DMS153 (cell line): Measurements from ENCODE around the gene ITIH1.
A peak's percentile ranks its signal among the peaks of the same experiment; 100 is the strongest.

Source experiments
- DNase-seq: peaks from one replicate; lab custom pipeline; 2025; lab: John Stamatoyannopoulos, UW

The ITIH1 gene

DNA sequence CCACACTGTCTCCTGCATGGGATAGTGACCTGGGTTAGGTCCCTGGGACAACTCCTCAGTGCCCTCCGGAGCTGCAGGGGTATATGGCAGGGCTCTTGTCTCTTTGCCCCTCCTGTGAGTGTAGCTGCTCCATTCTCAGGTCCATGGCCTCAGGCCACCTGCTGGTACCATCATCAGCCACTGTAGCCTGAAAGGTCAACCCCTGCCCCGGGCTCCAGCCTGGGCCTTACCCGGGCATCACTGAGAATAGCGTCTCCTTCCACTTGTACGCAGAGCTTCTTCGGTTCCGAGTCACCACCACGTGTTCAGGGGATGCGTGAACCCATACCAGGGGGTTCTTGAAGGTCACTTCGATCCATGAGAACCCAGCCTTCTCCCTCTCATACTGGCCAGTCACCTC is 39.3 kb downstream of the ITIH1 start:
- no peak for DNase-seq

DNA sequence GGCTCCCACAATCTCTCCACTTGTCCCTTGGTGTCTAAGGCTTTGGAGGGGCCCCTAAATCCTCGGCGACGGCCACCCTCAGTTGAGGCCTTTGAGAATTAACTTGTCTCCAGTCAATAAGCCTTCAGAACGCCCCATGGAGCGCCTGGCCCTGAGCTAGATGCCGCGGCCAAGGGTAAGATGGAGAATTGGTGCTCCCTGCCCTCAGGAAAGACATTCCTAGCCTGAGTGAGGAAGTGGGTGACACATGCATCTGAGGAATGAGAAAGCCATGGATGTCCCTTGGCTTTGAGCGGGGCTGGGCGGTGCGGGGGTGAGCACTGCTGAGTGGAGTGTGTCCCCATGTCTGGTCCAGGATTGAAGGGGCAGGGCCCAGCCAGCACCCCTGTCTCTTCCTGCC is 39.8 kb downstream of the ITIH1 start:
- no peak for DNase-seq

DNA sequence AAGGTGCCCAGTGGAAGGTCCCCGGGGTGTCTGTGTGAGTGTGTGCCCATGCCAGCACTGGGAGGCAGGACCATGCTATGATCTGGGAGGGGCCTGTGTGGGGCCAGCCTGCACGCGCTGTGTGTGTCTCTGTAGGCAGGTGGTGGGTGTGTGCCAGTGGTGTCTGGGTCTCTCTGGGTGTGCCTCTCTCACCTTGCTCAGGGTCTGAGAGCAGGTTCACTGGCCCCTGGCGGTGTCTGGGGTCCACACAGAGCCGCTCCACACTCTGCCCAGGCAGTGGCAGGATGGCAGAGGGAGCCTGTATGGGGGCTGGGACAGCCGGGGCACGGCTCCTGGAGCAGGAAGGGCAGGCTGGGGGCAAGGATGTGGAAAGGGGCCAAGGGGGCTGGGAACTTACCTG is 40.5 kb downstream of the ITIH1 start:
- DNase-seq: no peak

DNA sequence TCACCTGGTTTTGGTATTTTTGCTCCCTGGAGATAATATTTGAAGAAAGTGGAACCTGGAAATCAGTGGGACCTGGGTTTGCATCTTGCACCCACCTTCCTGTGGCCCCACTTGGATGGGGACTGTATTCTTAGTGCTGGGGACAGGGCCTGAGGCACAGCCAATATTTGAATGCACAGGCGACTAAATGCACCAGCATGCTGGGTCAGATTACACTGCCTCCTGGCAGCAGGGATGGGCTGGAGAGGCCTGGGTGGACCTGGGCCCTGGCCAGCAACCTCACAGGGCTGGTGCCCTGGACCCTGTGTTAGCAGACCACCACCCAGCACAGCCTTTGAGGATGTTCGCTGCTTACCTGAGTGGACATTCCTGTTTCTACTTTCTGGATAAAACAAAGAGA is 42.5 kb downstream of the ITIH1 start:
- no peak for DNase-seq

DNA sequence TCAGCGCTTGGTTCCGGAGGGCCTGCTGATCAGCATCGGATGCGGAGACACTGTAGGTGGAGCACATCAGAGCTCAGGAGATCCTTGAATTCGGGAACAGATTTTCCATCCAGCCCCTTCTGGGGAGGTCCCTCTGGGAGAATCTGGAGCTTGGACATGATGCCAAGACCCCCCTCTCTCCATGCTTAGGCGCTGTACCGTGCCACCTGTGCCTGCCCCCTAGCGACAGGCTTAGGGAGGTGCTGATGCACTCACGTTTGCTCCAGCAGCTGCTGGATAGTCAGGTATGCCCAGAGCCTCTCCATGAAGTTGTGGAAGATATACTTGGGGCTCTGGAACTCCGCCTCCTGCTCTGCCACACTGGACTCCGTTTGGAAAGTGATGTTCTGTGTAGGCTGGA is 43.3 kb downstream of the ITIH1 start:
- DNase-seq: no peak

DNA sequence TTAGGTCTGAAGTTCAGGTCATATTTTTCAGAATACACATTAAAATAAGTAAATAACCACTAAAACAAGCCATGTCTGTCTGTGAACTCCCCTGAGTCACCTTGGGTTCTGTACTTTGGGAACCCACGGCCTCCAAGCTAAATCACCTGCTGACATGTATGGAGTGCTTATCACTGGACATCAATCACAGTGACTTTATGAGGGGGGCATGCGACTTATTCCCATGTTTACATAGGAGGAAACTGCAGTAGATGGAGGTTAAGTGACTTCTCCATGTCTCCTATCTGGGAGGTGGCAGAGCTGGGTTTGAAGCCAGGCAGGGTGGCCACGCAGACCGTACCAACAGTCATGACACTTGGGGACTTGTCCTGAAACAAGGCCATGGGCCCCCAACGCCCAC is 45.0 kb downstream of the ITIH1 start:
- DNase-seq: no peak

DNA sequence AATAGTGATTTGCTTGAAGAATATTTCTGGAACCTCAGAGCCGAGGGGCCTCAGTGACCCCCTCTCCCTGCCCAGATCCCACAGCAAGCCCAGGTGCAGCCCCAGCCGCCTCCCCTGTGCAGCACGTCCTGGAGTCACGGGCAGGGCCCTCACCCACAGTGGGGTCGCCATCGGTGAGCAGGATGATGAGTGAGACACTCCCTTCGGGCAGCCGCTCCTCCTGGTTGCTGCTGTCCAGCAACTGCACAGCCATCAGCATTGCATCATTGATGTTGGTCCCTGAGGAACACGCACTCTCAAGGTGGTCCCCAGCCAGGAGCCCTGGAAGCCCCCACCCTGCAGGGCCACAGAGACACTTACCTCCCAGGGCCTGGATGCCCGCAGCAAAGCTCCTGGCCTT is 46.6 kb downstream of the ITIH1 start:
- DNase-seq: no peak

DNA sequence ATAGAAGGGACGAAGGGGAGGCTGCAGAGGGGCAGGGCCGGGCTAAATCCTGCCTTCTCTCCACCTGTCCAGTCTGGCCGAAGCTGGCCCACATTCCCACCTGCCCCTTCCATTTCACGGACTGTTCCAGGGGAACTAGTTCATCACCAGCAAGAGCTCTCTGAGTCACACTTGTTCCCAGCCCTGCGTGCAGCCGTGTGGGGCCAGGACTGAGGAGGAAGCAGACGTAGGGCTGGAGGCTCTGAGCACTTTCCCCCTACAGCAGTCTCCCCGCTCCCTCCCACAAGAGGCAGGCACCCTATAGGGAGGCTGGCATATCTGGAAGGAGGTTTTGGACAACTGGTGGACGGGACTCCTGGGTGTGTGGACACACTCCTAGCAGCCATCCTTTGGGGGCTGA is 50.0 kb downstream of the ITIH1 start:
- DNase-seq: no peak

DNA sequence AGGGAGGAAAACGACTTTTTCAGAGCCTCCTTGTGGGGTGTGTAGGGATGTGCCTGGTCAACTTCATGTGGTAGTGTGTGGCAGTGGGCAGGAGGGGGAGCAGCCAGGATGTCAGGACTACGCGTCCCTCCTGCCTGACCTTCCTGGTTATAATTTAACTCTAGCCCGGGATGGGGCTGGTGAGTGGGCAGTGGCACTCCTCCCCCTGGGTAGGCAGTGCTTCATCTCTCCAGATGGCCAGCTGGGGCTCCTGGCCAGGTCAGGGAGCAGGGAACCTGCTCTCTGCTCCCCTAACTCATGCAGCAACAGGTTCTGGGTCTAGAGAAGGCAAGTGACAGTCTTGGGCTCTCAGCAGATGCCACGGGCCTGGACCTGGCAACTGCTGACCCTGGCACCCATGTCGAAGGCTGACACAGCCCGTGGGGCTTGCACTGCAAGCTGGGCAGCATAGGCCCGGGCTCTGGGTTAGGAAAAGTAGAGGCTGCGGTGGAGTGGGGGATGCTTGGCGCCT is 50.5 kb downstream of the ITIH1 start:
- DNase-seq: no peak

DNA sequence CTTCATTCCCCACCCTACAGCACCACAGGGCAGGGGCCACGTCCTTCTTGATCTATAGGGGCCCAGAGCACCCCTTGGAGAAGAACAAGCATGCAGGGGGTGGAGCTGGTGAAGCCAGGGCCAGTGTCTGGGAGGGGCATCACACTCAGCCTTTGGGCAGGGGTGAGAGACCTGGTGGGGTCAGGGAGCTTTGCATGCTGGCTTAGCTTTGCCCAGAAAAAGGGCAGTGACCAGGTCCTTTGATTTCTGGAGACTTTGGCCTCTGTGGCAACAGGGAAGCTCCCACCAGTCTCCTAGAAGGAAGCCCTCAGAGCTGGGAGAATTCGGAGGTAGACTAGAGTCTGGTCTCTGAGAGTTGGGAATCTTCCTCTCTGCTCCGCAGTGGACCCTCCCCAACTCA is 52.1 kb downstream of the ITIH1 start:
- DNase-seq: no peak

DNA sequence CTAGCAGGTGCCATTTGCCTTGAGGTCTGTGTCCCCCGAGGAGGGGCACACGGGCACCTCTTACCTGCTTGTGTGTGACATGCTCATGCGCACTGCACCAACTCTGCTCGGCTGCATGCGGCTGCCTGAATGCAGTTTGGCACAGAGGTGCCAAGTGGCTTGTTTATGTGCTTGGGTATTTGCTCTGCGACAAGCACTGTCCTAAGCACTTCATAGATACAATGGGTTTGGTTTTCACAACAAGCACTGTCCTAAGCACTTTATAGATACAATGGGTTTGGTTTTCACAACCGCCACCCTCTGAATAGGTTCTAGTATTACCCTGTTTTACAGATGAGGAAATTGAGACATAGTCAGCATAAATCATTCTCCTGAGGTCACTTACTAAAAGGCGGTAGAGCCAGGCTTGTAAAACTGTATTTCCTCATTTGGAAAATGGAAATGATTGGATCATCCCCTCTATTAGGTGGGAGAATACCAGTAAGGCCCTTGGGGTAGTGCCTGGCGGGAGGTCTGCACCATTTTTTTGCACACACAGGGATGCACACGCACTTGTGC is 52.6 kb downstream of the ITIH1 start:
- peak; percentile 56 for DNase-seq

DNA sequence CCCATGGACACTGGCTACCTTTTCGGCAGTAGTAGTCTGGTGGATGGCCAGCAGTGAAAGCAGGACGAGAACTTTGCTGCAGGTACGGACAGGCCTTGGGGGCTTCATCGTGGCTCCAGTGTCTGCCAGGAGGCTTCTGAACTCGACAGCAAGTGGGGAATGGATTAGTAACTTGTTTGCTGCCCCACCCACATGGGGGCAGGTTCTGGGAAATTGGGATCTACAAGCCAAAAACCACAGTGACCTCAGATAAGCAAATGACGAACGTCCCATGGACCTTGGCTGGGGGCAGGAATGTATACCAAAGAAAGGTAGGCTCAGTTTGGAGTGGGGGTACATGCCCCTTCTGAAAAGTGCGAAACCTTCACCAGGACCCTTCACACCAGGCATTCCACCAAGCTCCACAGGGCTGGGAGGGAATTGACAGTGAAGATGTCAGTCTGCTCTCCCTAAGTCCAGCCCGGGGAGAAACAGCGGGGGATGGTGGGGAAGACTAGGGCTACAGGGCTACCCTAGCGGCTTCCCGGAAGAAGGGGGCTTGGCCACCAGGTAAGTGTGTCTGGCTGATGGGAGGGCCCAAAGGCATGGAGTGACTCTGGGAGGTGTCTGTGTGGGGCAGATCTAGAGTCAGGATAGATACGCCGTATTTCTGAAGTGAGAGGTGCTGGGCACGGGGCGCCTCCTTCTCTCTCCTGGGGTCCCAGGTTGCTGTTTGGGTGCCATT is 53.3 kb downstream of the ITIH1 start, which contains the start of gene ITIH4:
Gene ITIH4 (minus strand): TSS at position 138 of the 724 bp plus-strand sequence. CDS start 30 bp downstream, at position 108.
- no peak for DNase-seq

DNA sequence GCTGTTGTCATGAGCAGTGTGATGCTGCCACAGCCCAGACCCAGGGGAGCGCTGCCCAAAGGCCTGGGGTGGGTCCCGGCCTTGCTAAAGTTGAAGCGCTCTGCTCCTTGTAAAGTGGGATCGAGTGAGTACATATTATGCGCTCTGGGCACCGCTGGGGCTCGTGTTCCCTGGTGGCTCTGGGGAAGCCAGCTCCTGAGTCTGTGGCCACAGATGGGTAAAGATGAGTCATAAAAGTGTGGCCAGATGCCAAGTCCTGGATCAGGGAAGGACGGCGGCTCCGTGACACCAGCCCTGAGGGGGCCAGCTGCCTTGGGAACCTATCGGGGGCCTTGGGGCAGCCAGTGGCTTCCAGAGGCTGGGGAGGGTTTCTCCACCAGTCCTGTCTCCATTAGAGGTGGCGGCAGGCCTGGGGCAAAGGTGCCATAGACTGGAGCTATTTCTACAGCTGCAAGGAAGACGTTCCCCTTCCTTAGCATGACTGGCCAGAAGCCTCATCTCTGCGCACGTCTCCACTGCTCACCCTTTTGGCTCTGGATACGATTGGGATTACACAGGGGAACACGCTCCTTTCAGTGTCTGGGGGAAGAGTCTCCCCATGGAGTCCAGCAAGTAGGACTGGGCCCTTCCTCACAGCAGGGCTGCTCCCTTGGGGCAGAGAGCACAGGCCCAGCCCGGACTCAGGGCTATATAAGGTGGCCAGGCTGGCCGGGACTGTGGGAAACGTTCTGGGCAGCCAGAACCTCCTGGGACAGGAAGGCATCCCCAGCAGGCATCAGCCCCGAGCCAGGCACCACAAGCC is 54.3 kb downstream of the ITIH1 start:
- DNase-seq: no peak

DNA sequence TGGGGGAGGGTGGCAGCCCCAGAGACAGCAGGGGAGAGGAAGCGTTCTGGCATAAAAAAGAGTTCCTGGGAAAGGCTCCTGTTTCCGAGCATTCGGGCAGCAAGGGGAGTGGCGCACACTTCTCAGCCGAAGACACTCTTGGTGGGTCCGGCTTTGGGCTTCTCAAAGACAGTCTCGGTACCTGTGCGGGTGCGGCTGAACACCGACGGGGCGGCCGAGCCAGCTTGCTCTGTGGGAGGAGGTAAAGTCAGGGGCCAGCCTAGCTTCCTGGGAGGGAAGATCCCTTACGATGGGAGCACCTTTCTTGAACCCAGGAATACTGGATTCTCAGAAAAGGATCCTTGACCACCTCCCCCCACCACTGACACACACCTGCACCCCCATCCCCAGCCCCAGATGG is 55.8 kb downstream of the ITIH1 start:
- no peak for DNase-seq

DNA sequence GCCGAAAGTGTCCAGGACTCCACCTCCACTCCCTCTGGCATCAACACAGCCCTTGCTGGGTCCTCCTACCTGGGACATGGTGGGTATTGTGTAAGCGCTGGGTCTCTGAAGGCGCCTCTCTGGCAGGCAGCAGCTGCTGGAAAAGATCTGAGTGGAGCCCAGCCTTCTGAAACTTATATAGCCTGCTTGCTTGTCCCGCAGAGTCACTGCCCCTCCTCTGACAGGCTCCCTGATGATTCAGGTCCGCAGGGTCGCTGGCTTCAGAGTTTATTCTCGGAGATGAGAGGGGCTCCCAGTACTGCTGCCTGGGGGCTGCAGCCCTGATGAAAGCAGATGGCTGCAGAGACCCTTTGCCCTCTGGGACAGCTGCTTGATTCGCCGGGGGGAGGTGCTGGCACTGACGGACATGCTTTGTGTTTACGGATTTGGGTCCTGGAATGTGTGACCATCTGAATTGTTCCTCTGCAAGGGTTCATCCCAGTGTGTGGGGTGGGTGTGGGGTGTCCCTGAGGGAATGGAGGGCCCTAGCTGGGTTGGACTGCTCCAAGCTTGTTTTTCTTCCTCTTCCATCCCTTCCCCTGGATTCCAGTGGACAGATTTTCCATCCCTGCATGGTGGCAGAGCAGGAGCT is 57.6 kb downstream of the ITIH1 start, which contains the start of gene MUSTN1:
Gene MUSTN1 (minus strand): TSS at position 149 of the 631 bp plus-strand sequence. CDS start 71 bp downstream, at position 78.
- DNase-seq: no peak

DNA sequence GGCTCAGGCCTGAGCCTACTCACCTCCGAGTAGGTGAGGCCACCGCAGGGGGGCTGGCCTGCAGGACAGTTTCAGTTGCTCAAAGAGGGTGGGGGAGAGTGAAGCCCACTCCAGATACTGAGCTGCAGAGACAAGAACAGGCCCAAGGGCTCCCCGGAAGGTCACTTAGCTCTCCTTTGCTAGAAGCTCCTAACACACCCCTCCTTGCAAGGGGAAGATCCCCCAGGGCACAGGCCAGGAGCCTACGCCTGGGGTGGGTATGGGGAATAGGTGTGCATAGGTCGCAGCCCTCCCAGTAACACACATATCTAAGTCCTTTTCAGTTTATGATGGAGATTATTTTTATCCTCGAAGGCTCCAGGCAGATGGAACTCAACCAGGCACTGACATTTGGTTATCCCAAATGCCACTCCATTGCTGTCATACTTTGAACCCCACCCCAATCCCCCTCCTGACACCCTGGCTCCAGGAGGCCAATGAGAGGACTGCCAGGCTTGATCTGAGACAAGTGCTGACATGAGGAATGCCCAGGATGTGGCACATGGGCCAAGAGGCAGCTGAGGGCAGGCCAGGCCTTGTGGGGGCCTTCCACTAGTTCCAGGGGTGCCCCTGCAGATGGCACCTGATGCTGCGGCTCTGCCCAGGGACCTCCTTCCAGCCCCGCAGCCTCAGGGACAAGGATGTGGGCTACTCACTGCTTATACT is 58.5 kb downstream of the ITIH1 start:
- no peak for DNase-seq

DNA sequence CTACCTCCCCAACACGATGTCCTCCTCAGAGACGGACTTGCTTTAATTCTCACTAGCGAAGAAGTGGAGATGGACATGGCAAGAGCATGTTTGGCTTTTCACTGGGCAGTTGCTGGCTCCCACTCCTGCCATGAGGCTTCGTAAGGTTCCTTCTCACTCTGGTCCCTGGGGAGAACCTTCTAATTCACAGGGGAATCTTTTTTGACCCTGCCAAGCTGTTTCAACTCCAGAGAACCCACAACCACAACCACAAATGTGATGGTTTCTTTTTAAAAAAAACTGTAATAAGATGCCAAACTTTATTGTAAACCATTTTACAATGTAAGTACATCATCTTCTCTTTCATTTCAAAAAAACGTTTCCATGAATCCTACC is 59.1 kb downstream of the ITIH1 start:
- no peak for DNase-seq

DNA sequence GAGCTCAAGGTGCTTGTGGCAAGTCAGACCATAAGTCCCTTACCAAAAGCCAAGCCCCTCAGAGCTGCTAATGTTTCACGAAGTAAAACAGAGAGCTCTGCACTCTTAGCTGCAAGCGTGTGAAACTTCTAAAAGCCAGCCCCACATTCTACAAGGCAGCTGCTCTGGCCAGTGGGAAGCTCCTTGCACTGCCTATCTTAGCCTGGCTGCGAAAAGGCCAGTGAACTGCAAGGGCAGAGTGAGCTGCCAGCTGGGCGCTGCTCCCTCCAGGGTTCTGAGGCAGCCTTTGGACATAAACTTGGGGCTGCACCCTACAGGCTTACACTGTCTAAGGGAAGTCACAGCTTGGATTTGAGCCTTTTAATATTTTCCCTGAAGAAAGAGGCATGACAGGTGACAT is 59.6 kb downstream of the ITIH1 start:
- no peak for DNase-seq

DNA sequence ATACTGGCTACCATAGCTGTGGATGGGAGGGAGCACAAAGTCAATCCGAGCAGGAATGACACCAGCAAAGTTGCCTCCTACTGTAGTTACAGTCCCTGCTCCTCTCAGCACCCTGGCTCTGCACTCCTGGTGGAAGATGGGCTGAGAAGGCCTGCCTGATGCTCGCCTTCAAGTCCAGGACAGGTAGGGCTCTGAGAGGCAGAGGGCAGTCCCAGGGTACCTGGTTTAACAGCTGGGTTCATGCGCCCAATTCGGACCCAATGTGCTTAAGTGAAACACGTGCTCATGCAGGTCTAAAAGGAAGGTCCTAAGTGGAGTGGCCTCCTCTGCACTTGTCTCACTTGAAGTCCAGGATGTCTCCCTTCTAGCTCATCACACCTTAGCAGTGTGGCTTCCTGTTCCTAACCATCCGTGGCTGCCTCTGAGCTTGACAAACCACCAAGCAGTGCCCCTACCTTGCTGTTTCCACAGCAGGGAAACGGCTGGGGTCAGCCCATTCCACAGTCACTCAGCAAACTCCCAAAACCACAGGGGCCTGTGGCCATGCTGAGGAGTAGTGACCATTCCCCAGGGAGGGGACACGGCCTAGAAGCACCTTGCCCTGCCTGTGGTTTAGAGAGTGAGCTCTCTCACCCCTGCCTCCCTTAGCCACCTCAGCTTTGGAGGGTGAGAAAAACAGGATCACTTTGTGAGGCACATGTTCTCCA is 61.3 kb downstream of the ITIH1 start:
- DNase-seq: no peak

DNA sequence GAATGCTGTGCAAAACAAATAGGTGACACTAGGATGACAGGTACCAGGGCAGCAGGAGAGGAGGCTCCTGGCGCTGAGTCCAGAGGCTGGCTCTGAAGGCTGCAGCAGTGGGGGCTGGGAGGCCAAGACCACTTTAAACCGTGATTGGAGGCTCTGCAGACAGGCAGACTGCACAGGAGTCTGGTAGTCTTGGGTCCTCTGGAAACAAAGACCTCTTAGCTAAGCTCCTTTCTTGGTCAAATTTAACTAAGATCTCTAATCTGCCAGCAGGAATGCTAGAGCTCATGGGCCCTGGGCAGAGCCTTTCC is 61.8 kb downstream of the ITIH1 start:
- no peak for DNase-seq

DNA sequence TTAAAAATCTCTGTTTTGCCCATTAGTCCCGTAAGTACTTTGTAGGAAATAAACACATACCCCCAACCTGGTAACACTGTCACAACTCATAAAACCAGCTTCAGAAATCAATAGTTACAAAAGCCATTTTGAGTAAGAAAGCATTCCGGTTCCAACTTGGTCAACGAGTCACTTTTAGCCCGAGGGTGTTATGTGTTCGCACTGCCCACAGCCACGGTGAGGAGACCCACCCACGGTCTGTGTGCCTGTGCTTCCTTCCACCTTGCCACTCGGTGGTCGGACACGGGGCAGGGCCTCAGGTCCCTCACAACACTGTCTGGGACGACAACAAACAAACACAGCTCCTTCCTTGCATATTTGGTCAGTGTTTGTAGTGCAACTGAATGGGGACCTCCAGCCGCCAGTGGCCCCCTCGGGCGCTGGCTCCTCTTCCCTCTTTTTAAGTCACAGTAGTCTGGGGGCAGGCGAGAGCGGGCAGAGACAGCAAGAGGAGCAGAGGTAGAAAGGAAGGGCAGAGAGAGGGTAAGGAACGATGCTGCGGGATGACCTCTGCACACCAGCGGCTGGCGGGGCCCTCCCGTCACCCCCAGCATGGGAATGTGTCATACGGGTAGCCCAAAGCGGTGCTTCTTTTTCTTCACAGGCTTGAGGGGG is 62.6 kb downstream of the ITIH1 start:
- no peak for DNase-seq
